Measurements from ENCODE around the gene SLC35F3.

DNA sequence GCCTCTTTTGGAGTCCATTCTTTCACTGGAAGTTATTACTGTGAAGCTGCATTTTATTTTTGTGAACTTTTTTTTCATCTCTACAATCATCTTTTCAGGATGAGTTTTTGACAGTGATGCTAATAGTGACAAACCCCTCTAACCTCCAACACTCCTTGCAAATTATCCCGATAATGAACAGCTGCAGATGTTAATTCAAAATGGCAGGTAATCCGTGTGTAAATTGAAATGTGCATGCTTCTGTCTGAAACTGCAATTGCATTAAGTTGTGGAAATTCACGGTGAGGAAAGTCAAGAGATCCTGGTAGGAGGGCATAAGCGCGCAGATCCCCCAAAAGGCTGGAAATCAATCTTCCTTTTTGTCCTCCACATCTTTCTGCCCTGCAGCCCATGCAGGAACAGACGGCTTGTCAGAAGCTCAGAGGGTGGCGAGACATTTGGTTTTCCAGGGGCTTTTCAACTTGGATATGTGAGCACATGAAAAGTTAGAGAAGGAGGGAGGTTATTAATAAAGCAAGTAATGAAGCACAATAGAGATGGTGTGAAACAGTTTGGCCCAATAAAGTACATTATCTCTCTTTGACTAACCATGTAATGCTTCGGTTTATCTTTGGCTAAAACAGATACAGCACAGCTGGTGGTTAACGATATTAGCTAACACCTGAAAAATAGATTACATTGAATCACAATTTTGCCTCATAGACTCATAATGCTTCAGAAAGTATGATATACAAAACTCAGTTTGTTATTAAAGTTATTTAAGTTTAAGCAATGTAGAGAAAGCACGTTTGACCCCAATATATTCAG is 325.3 kb downstream of the SLC35F3 start:
- TF ChIP-seq POLR2AphosphoS5 (IDR thresholded peaks at IDR 0.05; ENCODE audit: low read depth, low read length) = no peak
- no peak for TF ChIP-seq TAF1 (IDR thresholded peaks at IDR 0.05; ENCODE audit: borderline replicate concordance, insufficient read depth, low read length)
- TF ChIP-seq SIN3A (IDR thresholded peaks at IDR 0.05; ENCODE audit: borderline replicate concordance, insufficient read depth, low read length) = no peak

Measured in PFSK-1 (cell line).